GM19328 (cell line): ENCODE data around the gene BTBD10.

Experiments
- ATAC-seq: cut with Tn5 transposase; IDR thresholded peaks from one replicate; pipeline ENCODE4 v1.9.1; 2021; ENCODE audit warnings: mild to moderate bottlenecking, moderate library complexity; ENCODE audit not compliant: unreplicated experiment

The BTBD10 gene

GRCh38 chr11:13376838-13377237 is 86.2 kb downstream of the BTBD10 start:
- no peak for ATAC-seq

GRCh38 chr11:13376402-13376801 is 86.6 kb downstream of the BTBD10 start:
- ATAC-seq, result no peak

GRCh38 chr11:13375798-13376197 is 87.2 kb downstream of the BTBD10 start:
- ATAC-seq, result no peak

GRCh38 chr11:13373216-13373615 is 89.8 kb downstream of the BTBD10 start:
- ATAC-seq, result no peak

- ATAC-seq, result no peak
Measured at GRCh38 chr11:13368041-13368446, 95.0 kb downstream of the BTBD10 start.

GRCh38 chr11:13367115-13367514 is 95.9 kb downstream of the BTBD10 start:
- peak; percentile 61 for ATAC-seq

GRCh38 chr11:13366266-13367026 is 96.6 kb downstream of the BTBD10 start:
- ATAC-seq, result no peak

GRCh38 chr11:13364388-13364787 is 98.6 kb downstream of the BTBD10 start:
- ATAC-seq, result no peak

GRCh38 chr11:13362596-13363109 is 100.4 kb downstream of the BTBD10 start:
- no peak for ATAC-seq

GRCh38 chr11:13358596-13359270 is 104.3 kb downstream of the BTBD10 start:
- ATAC-seq, result no peak

GRCh38 chr11:13357232-13357631 is 105.8 kb downstream of the BTBD10 start:
- no peak for ATAC-seq

- no peak for ATAC-seq
Measured at GRCh38 chr11:13355191-13355590, 107.8 kb downstream of the BTBD10 start.

GRCh38 chr11:13354335-13354734 is 108.7 kb downstream of the BTBD10 start:
- ATAC-seq, result no peak

- no peak for ATAC-seq
Measured at GRCh38 chr11:13352711-13353110, 110.3 kb downstream of the BTBD10 start.

GRCh38 chr11:13349581-13349980 is 113.4 kb downstream of the BTBD10 start:
- no peak for ATAC-seq

GRCh38 chr11:13349046-13349445 is 114.0 kb downstream of the BTBD10 start:
- no peak for ATAC-seq

GRCh38 chr11:13348305-13348704 is 114.7 kb downstream of the BTBD10 start:
- ATAC-seq, result peak; percentile 48

GRCh38 chr11:13347901-13348300 is 115.1 kb downstream of the BTBD10 start:
- no peak for ATAC-seq

- no peak for ATAC-seq
Measured at GRCh38 chr11:13346470-13346869, 116.6 kb downstream of the BTBD10 start.

GRCh38 chr11:13344818-13345217 is 118.2 kb downstream of the BTBD10 start:
- no peak for ATAC-seq

GRCh38 chr11:13343931-13344717 is 118.9 kb downstream of the BTBD10 start:
- no peak for ATAC-seq
